ENCODE results near the gene DLG3.
"Not testable (repeated sequence)": the region's sequence is repeated elsewhere in the genome, so short reads cannot be mapped to it uniquely, and the experiment has no call there.

- not testable (repeated sequence) for TF ChIP-seq CTCF, POLR2A (IDR thresholded peaks at IDR 0.05)
Measured at GRCh38 chrX:70515270-70515669, 70.6 kb downstream of the DLG3 start.

Data from transverse colon (tissue), 3 donors.